Endothelial cell of umbilical vein (primary cell): ENCODE measurements around the gene IP6K2. TPM values are rescaled to one million over a fixed set of nuclear protein-coding genes. Genes with fewer than 3 reads are reported as not detected.

ENCODE experiments used
- BruUV-seq: library from RNA; stranded (reverse); fragments of 400-500 nt; replicated peaks from 2 replicates; lab custom pipeline; 2021; lab: Mats Ljungman, UMichigan
- CTCF ChIA-PET: fragments of 300-600, 350-600 bp; sonication (Branson Sonifier 250); formaldehyde crosslinking; loops from one replicate; lab custom pipeline; 2021; ENCODE audit warnings: antibody characterized with exemption, inconsistent platforms; lab: Charles Lee
- POLR2A ChIA-PET: fragments of 300-600, 350-600 bp; sonication (Branson Sonifier 250); formaldehyde crosslinking; loops from one replicate; lab custom pipeline; 2021; ENCODE audit warnings: antibody characterized with exemption, inconsistent platforms; lab: Charles Lee
- DNase-seq: peaks from one replicate; pipeline ENCODE4 v3.0.0-alpha.2; 2011; ENCODE audit warnings: low read depth, low spot score
- FAIRE-seq: peaks from 2 replicates; lab custom pipeline; 2011; peaks lifted over from hg19 to GRCh38; lab: Jason Lieb, UNC
- H2AFZ ChIP-seq: 2 replicates; pipeline ENCODE4 v1.6.0; 2012; ENCODE audit warnings: low read depth, low read length, control low read depth, inconsistent platforms
- H3K27ac ChIP-seq: 2 replicates; pipeline ENCODE4 v1.5.1; 2011; ENCODE audit warnings: low read depth, mild to moderate bottlenecking, control low read depth, low read length, moderate library complexity; ENCODE audit not compliant: insufficient read depth
- H3K27me3 ChIP-seq, 2 experiments: 2 replicates each; pipeline versions ENCODE4 v1.6.0 to v1.6.1; 2011; ENCODE audit warnings: low read length in 2 of 2, mixed read lengths in 1 of 2; ENCODE audit not compliant: control insufficient read depth in 2 of 2, insufficient read depth in 2 of 2
- H3K36me3 ChIP-seq, 2 experiments: 2 replicates in 1 of 2; 3 replicates in 1 of 2; pipeline ENCODE4 v1.5.1; 2011; ENCODE audit warnings: low read length in 2 of 2, mild to moderate bottlenecking in 1 of 2, moderate library complexity in 1 of 2; ENCODE audit not compliant: control insufficient read depth in 2 of 2, insufficient read depth in 2 of 2; ENCODE audit errors: extremely low read depth in 1 of 2
- H3K4me1 ChIP-seq: 3 replicates; pipeline ENCODE4 v1.5.1; 2011; ENCODE audit warnings: mild to moderate bottlenecking, low read length; ENCODE audit not compliant: control insufficient read depth, insufficient read depth; ENCODE audit errors: extremely low read depth
- H3K4me2 ChIP-seq: 2 replicates; pipeline ENCODE4 v1.6.1; 2011; ENCODE audit warnings: low read length, control low read depth, mixed read lengths; ENCODE audit not compliant: insufficient read depth
- H3K4me3 ChIP-seq, 3 experiments: fragments of 200-600 bp in 1 of 3; sonication (generic), shearing (Covaris generic) in 1 of 3; replicated peaks in 1 of 3; 2 replicates each; pipeline ENCODE4 v1.5.1; 2011 to 2016; ENCODE audit warnings: control low read depth in 3 of 3, low read length in 3 of 3, mild to moderate bottlenecking in 2 of 3, inconsistent platforms in 1 of 3, low read depth in 1 of 3, moderate library complexity in 1 of 3; ENCODE audit not compliant: insufficient read depth in 1 of 3
- H3K79me2 ChIP-seq: 2 replicates; pipeline ENCODE4 v1.6.0; 2012; ENCODE audit warnings: low read length, inconsistent platforms; ENCODE audit not compliant: control insufficient read depth, insufficient read depth
- H3K9ac ChIP-seq: replicated peaks from 2 replicates; pipeline ENCODE3; 2011; ENCODE audit warnings: low read length, control low read depth; ENCODE audit not compliant: insufficient read depth; ENCODE audit errors: extremely low read depth
- H3K9me1 ChIP-seq: replicated peaks from 3 replicates; pipeline ENCODE4 v1.6.0; 2011; ENCODE audit warnings: mild to moderate bottlenecking, low read length; ENCODE audit not compliant: control insufficient read depth, insufficient read depth; ENCODE audit errors: extremely low read depth
- H3K9me3 ChIP-seq: replicated peaks from 2 replicates; pipeline ENCODE4 v1.5.1; 2012; ENCODE audit warnings: low read length, inconsistent platforms; ENCODE audit not compliant: control insufficient read depth, insufficient read depth
- H4K20me1 ChIP-seq: replicated peaks from 2 replicates; pipeline ENCODE3; 2011; ENCODE audit warnings: mild to moderate bottlenecking, low read length; ENCODE audit not compliant: control insufficient read depth, insufficient read depth; ENCODE audit errors: extremely low read depth
- CTCF ChIP-seq, 2 donors: IDR thresholded peaks; 1 replicate in 1 of 2; 2 replicates in 1 of 2; pipeline ENCODE4 v1.5.1; 2011; ENCODE audit warnings: low read length in 2 of 2, mild to moderate bottlenecking in 2 of 2, moderate library complexity in 2 of 2, control low read depth in 1 of 2, inconsistent platforms in 1 of 2, low read depth in 1 of 2; ENCODE audit not compliant: insufficient read depth in 1 of 2; ENCODE audit errors: extremely low read depth in 1 of 2
- EZH2 ChIP-seq: IDR thresholded peaks from 2 replicates; pipeline ENCODE4 v1.6.1; 2012; ENCODE audit warnings: borderline replicate concordance, low read depth, mild to moderate bottlenecking, moderate library complexity, low read length, inconsistent platforms; ENCODE audit not compliant: severe bottlenecking
- FOS ChIP-seq: IDR thresholded peaks from 2 replicates; pipeline ENCODE4 v1.6.1; 2011; ENCODE audit warnings: mild to moderate bottlenecking, low read length, moderate library complexity, borderline replicate concordance; ENCODE audit not compliant: insufficient read depth
- GATA2 ChIP-seq: IDR thresholded peaks from 2 replicates; pipeline ENCODE4 v1.7.0; 2011; ENCODE audit warnings: low read depth, mild to moderate bottlenecking, moderate library complexity, mixed read lengths, low read length; ENCODE audit not compliant: insufficient read length, insufficient read depth
- JUN ChIP-seq: IDR thresholded peaks from 2 replicates; pipeline ENCODE4 v1.6.1; 2011; ENCODE audit warnings: borderline replicate concordance, low read depth; ENCODE audit not compliant: insufficient read length, insufficient read depth
- MAX ChIP-seq: IDR thresholded peaks from 2 replicates; pipeline ENCODE4 v1.6.1; 2011; ENCODE audit not compliant: insufficient read depth, insufficient read length
- MYC ChIP-seq: IDR thresholded peaks from one replicate; pipeline ENCODE4 v1.6.1; 2011; ENCODE audit warnings: mild to moderate bottlenecking, low read depth, low read length
- POLR2A ChIP-seq: IDR thresholded peaks from 2 replicates; pipeline ENCODE4 v1.6.1; 2012; ENCODE audit warnings: low read depth, mild to moderate bottlenecking, control low read depth, low read length
- dilution Hi-C: fragments of 300-500 bp; cut with MboI; formaldehyde crosslinking; loops from one replicate; pipeline ENCODE4 v1.15.0; 2019; ENCODE audit warnings: low sequenced_read_pairs; ENCODE audit not compliant: extremely low pct_ligation_motif_present
- intact Hi-C: fragments of 100-400 bp; cut with micrococcal nuclease; formaldehyde crosslinking; loops from one replicate; pipeline ENCODE4 v1.10.0; 2022
- polyA plus RNA-seq, 4 experiments: library from polyadenylated mRNA; depleted of rRNA in 3 of 4; stranded (reverse) in 3 of 4; unstranded in 1 of 4; fragments of >200 nt; gene quantifications; 2 replicates each; pipeline versions ENCODE4 v1.2.1 to v1.2.3, GENCODE V29; 2011 to 2012; ENCODE audit warnings: missing spikeins in 1 of 4
- total RNA-seq: library from RNA; stranded (reverse); gene quantifications from 2 replicates; pipeline ENCODE4 v1.2.3, GENCODE V29; 2021

Gene IP6K2
- total and polyA plus RNA-seq, 2 donors (not counting 3 experiments of a cell fraction or from before 2014, with no cell fraction given), result 81.8 to 143 TPM

- H3K36me3 ChIP-seq, result no peaks in the 10 kb centered on the region
- CTCF ChIA-PET, result interaction anchor here (1.0 to 5.1 kb wide), 2 partner anchors 20 to 254 kb away, joined by 3 to 32 read pairs; partner anchors contain the start of gene SLC26A6
- no peak for TF ChIP-seq CTCF (IDR thresholded peaks at IDR 0.05; ENCODE audit: extremely low read depth in 1 of 2, insufficient read depth in 1 of 2, low read depth in 1 of 2, low read length in 2 of 2)
- TF ChIP-seq POLR2A, result no peak
- TF ChIP-seq JUN, result no peak
- TF ChIP-seq MYC, result no peak
- DNase-seq, result no peak
- H3K9ac ChIP-seq, result no peak overlapping the region
- dilution Hi-C loops, result no loop called here
- FAIRE-seq, result no peak
- H3K9me1 ChIP-seq, result no peaks in the 10 kb centered on the region
- no peaks in the 10 kb centered on the region for H3K79me2 ChIP-seq
- intact Hi-C loops, result no loop called here
- no peaks in the 10 kb centered on the region for H3K27me3 ChIP-seq
- H3K9me3 ChIP-seq, result no peaks in the 10 kb centered on the region
- H3K27ac ChIP-seq, result no peak overlapping the region
- POLR2A ChIA-PET, result no interaction called here
- no TSS peak for BruUV-seq
- H3K4me1 ChIP-seq, result peaks cover 7% of the 10 kb centered on the region
- H2AFZ ChIP-seq, result no peak overlapping the region
- H4K20me1 ChIP-seq, result no peaks in the 10 kb centered on the region
- H3K4me2 ChIP-seq, result no peak overlapping the region
- no peak overlapping the region for H3K4me3 ChIP-seq
Observed at GRCh38 chr3:48655063-48655462, 62.0 kb downstream of the IP6K2 start.

GRCh38 chr3:48652923-48653715 lies 63.9 kb downstream of the IP6K2 start:
- CTCF ChIA-PET, result interaction anchor here (1.0 to 5.1 kb wide), 2 partner anchors 18 to 217 kb away, joined by 3 to 32 read pairs; partner anchors contain the start of gene SLC26A6
- H3K36me3 ChIP-seq, result no peaks in the 10 kb centered on the region
- H3K79me2 ChIP-seq, result no peaks in the 10 kb centered on the region
- H2AFZ ChIP-seq, result no peak overlapping the region
- no peak for DNase-seq
- no peaks in the 10 kb centered on the region for H3K9me3 ChIP-seq
- no peak overlapping the region for H3K9ac ChIP-seq
- BruUV-seq, result no TSS peak
- H4K20me1 ChIP-seq, result no peaks in the 10 kb centered on the region
- no peak overlapping the region for H3K4me2 ChIP-seq
- no peaks in the 10 kb centered on the region for H3K27me3 ChIP-seq
- FAIRE-seq, result no peak
- TF ChIP-seq MAX, result no peak
- TF ChIP-seq FOS, result no peak
- no peak for TF ChIP-seq EZH2
- no peak for TF ChIP-seq JUN
- TF ChIP-seq GATA2, result no peak
- TF ChIP-seq CTCF (IDR thresholded peaks at IDR 0.05; ENCODE audit: extremely low read depth in 1 of 2, insufficient read depth in 1 of 2, low read depth in 1 of 2, low read length in 2 of 2), result no peak
- POLR2A ChIA-PET, result no interaction called here
- H3K4me1 ChIP-seq, result peaks cover 7% of the 10 kb centered on the region
- no peak overlapping the region for H3K27ac ChIP-seq
- dilution Hi-C loops (no loop called here), intact Hi-C loops (no loop called here)
- H3K9me1 ChIP-seq, result no peaks in the 10 kb centered on the region
- H3K4me3 ChIP-seq, result no peak overlapping the region
